IMR-90 (cell line): ENCODE results near the gene SLC46A2.

Experiments
- CEBPB ChIP-seq: IDR thresholded peaks from 2 replicates; pipeline ENCODE4 v1.6.1; 2012; ENCODE audit warnings: low read depth, low read length, improper control_type of control experiment
- CTCF ChIP-seq: conservative IDR thresholded peaks from 2 replicates; pipeline ENCODE4 v1.5.1; 2012; ENCODE audit warnings: mild to moderate bottlenecking, low read depth, low read length, improper control_type of control experiment
- POLR2A ChIP-seq: IDR thresholded peaks from 2 replicates; pipeline ENCODE4 v1.6.1; 2012; ENCODE audit warnings: mild to moderate bottlenecking, low read depth, low read length

- TF ChIP-seq CTCF (no peak), CEBPB (no peak), POLR2A (no peak)
Observed at GRCh38 chr9:112863746-112864145, 26.9 kb downstream of the SLC46A2 start.
